ENCODE data around the gene STRN3. TPM values are rescaled to one million over a fixed set of nuclear protein-coding genes. Genes with fewer than 3 reads are reported as not detected.

Gene STRN3
- total RNA-seq, 1 donor from 2014 or later, result 58.1 TPM

GRCh38 chr14:30990770-30991169, 35.4 kb downstream of the STRN3 start:
- Mint-ChIP-seq H3K27ac (no peak overlapping the region), H3K4me1 (peaks cover 25% of the 10 kb centered on the region), H3K9me3 (no peaks in the 10 kb centered on the region), H3K36me3 (peaks cover under 1% of the 10 kb centered on the region), H3K27me3 (ENCODE audit: low read depth) (no peaks in the 10 kb centered on the region), H3K4me3 (no peak overlapping the region)
- DNase-seq (ENCODE audit: low spot score in 2 of 2, unreplicated experiment in 2 of 2), result no peak
- no peak for TF ChIP-seq CTCF (IDR thresholded peaks at IDR 0.05; ENCODE audit: unreplicated experiment)

GRCh38 chr14:30988509-30988908, 37.7 kb downstream of the STRN3 start:
- peaks cover 17% of the 10 kb centered on the region for H3K4me1 Mint-ChIP-seq
- TF ChIP-seq CTCF (IDR thresholded peaks at IDR 0.05; ENCODE audit: unreplicated experiment), result no peak
- H3K27ac Mint-ChIP-seq, result peak overlapping the region; percentile 64
- H3K9me3 Mint-ChIP-seq, result no peaks in the 10 kb centered on the region
- DNase-seq (ENCODE audit: low spot score in 2 of 2, unreplicated experiment in 2 of 2), result no peak
- no peaks in the 10 kb centered on the region for H3K27me3 Mint-ChIP-seq (ENCODE audit: low read depth)
- no peak overlapping the region for H3K4me3 Mint-ChIP-seq
- H3K36me3 Mint-ChIP-seq, result peaks cover 2% of the 10 kb centered on the region

- no peaks in the 10 kb centered on the region for H3K27me3 Mint-ChIP-seq (ENCODE audit: low read depth)
- no peak for DNase-seq (ENCODE audit: low spot score in 2 of 2, unreplicated experiment in 2 of 2)
- H3K27ac Mint-ChIP-seq, result peak overlapping the region; percentile 31
- no peak for TF ChIP-seq CTCF (IDR thresholded peaks at IDR 0.05; ENCODE audit: unreplicated experiment)
- H3K9me3 Mint-ChIP-seq, result no peaks in the 10 kb centered on the region
- peaks cover 2% of the 10 kb centered on the region for H3K36me3 Mint-ChIP-seq
- H3K4me3 Mint-ChIP-seq, result no peak overlapping the region
- H3K4me1 Mint-ChIP-seq, result peaks cover 17% of the 10 kb centered on the region
Observed at GRCh38 chr14:30985796-30986195, 40.4 kb downstream of the STRN3 start.

- no peak for DNase-seq (ENCODE audit: low spot score in 2 of 2, unreplicated experiment in 2 of 2)
- no peak for TF ChIP-seq CTCF (IDR thresholded peaks at IDR 0.05; ENCODE audit: unreplicated experiment)
- peaks cover 16% of the 10 kb centered on the region for H3K4me1 Mint-ChIP-seq
- H3K4me3 Mint-ChIP-seq, result no peak overlapping the region
- no peaks in the 10 kb centered on the region for H3K9me3 Mint-ChIP-seq
- H3K36me3 Mint-ChIP-seq, result peaks cover 2% of the 10 kb centered on the region
- H3K27ac Mint-ChIP-seq, result no peak overlapping the region
- H3K27me3 Mint-ChIP-seq (ENCODE audit: low read depth), result no peaks in the 10 kb centered on the region
Observed at GRCh38 chr14:30983858-30984257, 42.3 kb downstream of the STRN3 start.

GRCh38 chr14:30982533-30982932, 43.6 kb downstream of the STRN3 start:
- TF ChIP-seq CTCF (IDR thresholded peaks at IDR 0.05; ENCODE audit: unreplicated experiment), result no peak
- peaks cover 7% of the 10 kb centered on the region for H3K4me1 Mint-ChIP-seq
- no peak for DNase-seq (ENCODE audit: low spot score in 2 of 2, unreplicated experiment in 2 of 2)
- no peak overlapping the region for H3K4me3 Mint-ChIP-seq
- no peaks in the 10 kb centered on the region for H3K27me3 Mint-ChIP-seq (ENCODE audit: low read depth)
- no peaks in the 10 kb centered on the region for H3K9me3 Mint-ChIP-seq
- no peak overlapping the region for H3K27ac Mint-ChIP-seq
- H3K36me3 Mint-ChIP-seq, result peaks cover 2% of the 10 kb centered on the region

GRCh38 chr14:30980980-30981379, 45.2 kb downstream of the STRN3 start:
- H3K27ac Mint-ChIP-seq, result peak overlapping the region; percentile 39

More at GRCh38 chr14:30980980-30981379, 45.2 kb downstream of the STRN3 start:
- no peaks in the 10 kb centered on the region for H3K27me3 Mint-ChIP-seq (ENCODE audit: low read depth)
- no peaks in the 10 kb centered on the region for H3K9me3 Mint-ChIP-seq
- no peak overlapping the region for H3K4me3 Mint-ChIP-seq
- DNase-seq (ENCODE audit: low spot score in 2 of 2, unreplicated experiment in 2 of 2), result no peak
- TF ChIP-seq CTCF (IDR thresholded peaks at IDR 0.05; ENCODE audit: unreplicated experiment), result no peak
- H3K36me3 Mint-ChIP-seq, result peaks cover 5% of the 10 kb centered on the region
- H3K4me1 Mint-ChIP-seq, result peaks cover 7% of the 10 kb centered on the region

Measured in mesothelial cell of epicardium (in vitro differentiated cells).